Stimulated activated CD8-positive, alpha-beta memory T cell treated with anti-CD3 and anti-CD28 coated beads, Interleukin-7, amount 100 ng/mL, for 24 hours (primary cell): ENCODE data around the gene ZFAND4.
"Not testable (repeated sequence)": the region's sequence is repeated elsewhere in the genome, so short reads cannot be mapped to it uniquely, and the experiment has no call there.

Source experiments
- DNase-seq: peaks from one replicate; pipeline ENCODE4 v3.0.0-alpha.2; 2020; ENCODE audit warnings: low read depth

Gene ZFAND4

DNA sequence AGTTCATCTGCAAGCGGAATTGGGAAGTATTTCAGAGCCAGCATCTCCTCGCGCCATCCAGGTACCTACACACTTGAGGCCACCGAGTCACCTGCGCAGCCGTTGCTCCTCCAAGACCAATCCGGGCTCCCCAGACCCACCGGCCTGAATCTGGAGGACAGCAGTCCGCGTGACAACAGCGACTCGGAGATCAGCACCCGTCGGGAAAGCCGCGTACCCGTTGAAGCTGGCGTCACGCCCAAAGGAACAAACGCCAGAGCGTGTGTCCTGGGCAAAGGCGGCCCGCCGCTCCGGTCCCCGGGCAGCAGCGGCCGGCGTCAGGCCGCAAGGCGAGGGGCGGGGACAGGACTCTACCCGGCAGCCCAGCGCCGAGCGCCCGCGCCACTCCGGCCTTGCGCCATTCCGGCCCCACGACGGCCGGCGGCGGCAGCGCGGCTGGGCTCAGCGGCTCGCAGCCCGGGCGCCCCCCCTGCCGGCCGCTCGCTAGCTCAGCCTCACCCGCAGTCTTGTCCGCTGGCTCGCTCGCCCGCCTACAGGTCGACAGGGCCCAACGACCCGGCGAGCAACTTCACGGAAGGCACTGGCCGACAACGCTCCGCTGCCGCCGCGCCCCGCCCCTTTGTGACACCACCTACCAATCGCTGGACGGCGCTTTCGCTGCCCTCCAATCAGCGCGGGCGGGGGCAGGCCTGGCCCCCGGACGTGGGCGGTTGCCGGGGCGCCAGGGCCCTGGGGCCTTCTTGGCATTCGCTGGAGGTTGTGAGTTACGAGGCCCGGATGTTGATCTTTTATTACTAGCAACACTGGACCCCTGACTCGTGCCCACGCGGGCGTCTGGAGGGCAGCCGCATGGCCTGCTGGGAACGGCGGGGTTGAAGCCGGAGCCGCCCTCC, at the start of gene ZFAND4:
TSS of gene ZFAND4 (minus strand) at position 592 of the 893 bp plus-strand sequence. CDS start 9,047 bp downstream, outside the sequence.
- DNase-seq, result peak; percentile 82

- not testable (repeated sequence) for DNase-seq
Measured at GRCh38 chr10:45721503-45721902, 48.9 kb upstream of the ZFAND4 start.

DNA sequence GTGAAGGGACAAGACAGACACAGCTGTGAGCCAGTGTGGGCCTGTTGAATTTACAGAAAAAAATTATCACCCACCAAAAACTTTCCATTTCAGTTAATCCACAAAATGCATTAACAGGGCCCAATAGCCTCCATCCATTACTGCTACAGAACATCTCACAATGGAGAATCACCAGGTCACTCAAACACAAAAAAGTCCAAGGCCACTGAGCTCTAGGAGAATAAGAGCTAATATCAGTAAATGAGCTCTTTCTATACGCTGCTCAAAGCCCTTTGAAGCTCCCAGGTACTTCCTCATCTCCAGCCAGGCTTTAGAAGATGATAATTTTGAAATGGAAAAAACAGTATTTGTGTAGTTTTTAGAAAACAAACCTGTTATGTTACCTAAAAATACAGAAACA, 45.1 kb upstream of the ZFAND4 start:
- not testable (repeated sequence) for DNase-seq

GRCh38 chr10:45717053-45717452, 44.5 kb upstream of the ZFAND4 start:
- DNase-seq, result not testable (repeated sequence)

DNA sequence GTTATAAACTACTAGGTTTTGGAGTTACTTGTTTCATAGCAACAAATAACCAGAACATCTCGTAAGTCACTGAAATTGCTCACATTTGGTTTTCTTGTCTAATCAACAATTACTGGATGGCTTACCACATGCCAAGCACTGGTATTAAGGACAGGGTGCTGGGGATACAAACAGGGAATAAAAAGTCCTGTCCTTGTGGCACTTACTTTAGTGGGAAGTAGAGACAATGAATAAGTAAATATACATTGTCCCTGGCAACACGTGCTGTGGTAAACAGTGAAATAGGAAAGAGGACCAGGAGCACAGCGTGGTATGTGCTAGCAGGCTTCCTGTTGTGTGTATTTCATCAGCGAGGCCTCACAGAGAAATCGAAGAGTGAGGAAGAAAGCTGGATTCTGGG, 38.7 kb upstream of the ZFAND4 start:
- not testable (repeated sequence) for DNase-seq

DNA sequence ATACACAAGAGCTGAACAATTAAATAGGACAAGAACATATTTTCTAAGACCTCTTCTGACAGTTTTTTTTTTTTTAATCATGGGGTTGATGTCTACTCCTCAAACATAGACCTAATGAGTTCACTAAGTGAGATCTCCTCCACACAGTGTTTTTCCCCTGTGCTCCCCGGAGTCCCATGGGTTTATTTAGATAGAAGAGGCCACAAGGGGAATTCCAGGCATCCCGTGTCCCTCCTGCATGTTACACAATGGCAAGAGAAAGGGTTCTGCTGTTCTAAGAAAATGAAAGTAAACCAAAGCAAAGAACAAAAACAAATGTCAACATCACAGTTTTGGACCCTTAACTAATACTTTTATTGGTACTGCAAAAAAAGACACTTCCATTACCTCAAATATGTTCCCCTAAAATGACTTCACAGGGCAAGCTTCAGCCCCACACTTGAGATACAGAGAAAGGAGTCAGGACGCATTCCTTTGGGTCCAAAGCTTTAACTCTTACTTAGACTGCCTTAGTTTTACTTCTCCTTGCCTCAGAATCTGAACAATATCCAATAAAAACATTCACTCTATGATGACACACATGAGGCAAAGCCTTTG, 37.7 kb upstream of the ZFAND4 start:
- DNase-seq, result not testable (repeated sequence)

GRCh38 chr10:45678467-45678866, 5.9 kb upstream of the ZFAND4 start:
- DNase-seq, result not testable (repeated sequence)

DNA sequence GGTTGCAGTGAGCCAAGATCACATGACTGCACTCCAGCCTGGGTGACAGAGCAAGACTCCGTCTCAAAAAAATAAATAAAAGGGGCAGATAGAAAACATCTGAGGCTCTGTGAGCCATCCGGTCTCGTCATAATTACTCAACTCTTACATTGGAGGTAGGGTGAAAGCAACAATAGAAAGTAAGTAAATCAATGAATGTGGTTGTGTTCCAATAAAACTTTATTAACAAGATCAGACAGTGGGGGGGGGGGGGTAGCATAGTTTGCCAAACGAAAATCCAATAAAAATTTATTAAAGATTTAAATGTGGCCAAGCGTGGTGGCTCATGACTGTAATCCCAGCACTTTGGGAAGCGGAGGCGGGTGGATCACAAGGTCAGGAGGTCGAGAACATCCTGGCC, 2.8 kb upstream of the ZFAND4 start:
- DNase-seq, result no peak

GRCh38 chr10:45673074-45673648, 589 bp upstream of the ZFAND4 start:
- no peak for DNase-seq

DNA sequence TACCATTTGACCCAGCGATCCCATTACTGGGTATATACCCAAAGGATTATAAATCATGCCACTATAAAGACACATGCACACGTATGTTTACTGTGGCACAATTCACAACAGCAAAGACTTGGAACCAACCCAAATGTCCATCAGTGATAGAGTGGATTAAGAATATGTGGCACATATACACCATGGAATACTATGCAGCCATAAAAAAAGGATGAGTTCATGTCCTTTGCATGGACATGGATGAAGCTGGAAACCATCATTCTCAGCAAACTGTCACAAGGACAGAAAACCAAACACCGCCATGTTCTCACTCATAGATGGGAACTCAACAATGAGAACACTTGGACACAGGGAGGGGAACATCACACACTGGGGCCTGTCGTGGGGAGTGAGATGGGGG, 1.3 kb downstream of the ZFAND4 start:
- DNase-seq, result not testable (repeated sequence)

- not testable (repeated sequence) for DNase-seq
Measured at GRCh38 chr10:45669897-45670296, 2.7 kb downstream of the ZFAND4 start.

DNA sequence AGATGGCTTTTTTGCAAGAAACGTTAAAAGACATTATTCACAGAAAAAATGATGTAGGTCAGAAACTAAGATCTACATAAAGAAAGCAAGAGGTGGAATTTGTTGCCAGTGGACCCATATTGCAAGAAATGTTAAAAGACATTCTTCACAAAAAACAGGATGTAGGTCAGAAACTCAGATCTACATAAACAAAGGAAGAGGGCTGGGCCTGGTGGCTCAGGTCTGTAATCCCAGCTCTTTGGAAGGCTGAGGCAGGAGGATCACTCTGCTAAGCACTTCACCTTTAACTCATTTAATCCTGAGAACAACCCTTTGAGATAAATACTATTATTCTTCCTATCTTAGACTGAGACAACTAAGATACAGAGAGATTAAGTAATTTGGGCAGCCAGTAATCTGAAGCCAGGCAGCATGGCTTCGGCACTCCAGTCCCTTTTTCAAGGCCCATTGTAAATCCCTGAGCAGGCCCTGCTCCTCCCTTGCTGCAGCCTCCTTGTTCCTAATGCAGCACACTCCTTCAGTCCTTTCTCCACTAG, 11.6 kb downstream of the ZFAND4 start:
- DNase-seq, result no peak

GRCh38 chr10:45657033-45657926, 15.3 kb downstream of the ZFAND4 start:
- DNase-seq, result no peak

DNA sequence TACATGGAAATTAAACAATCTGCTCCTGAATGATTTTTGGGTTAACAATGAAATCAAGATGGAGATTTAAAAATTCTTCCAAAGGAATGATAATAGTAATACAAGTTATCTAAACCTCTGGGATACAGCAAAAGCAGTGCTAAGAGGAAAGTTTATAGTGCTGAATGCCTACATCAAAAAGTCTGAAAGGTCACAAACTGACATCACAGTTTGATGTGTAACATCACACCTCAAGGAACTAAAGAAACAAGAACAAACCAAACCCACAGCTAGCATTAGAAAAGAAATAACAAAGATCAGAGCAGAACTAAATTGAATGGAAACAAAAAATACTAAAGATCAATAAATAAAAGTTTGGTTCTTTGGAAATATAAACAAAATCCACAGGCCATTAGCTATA, 17.4 kb downstream of the ZFAND4 start:
- DNase-seq, result no peak

GRCh38 chr10:45654753-45655141, 17.8 kb downstream of the ZFAND4 start:
- not testable (repeated sequence) for DNase-seq

DNA sequence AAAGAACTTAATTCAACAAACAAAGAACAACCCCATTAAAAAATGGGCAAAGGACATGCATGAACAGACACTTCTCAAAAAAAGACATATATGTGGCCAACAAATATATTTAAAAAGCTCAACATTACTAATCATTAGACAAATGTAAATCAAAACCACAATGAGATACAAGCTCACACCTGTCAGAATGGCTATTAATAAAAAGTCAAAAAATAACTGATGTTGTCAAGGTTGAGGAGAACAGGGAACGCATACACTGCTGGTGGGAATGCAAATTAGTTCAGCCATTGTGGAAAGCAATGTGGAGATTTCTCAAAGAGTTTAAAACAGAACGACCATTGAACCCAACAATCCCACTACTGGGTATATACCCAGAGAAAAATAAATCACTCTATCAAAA, 19.1 kb downstream of the ZFAND4 start:
- no peak for DNase-seq

DNA sequence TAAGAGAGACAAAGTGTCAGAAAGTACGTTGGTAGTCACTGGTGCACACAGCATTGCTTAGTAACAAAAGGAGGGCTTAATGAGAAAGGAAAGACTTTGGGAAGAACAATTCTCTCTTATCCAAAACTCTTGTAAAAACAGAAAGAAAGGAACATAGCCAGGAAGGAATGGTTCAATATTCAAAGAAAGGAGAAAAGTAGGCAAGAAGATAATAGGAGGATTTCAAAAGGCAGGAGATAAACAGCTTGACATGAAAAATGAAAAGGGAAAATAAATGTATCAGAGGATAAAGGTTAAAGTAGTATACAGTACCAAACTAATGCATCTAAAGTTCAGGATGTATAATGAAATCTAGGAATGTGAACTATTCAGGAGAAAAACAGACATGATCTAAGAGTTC, 20.1 kb downstream of the ZFAND4 start:
- no peak for DNase-seq

DNA sequence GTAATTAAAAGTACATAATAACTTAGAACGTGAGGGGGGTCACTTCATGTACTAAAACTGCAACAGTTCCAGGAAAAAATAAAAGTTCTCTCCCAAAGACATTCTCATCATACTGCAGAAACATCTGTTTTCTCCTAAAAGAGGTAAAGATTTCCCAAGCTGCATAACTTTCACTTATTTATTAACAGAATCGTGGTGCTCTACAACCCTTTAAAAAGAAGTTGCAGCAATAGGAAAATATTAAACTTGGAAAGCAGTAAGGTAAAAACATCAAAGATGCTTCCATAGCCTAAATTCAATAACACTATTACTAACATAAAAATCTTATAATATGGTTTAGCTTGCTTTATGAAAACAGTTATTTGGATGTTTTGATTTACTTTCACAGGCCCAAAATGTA, 23.3 kb downstream of the ZFAND4 start:
- no peak for DNase-seq

- no peak for DNase-seq
Measured at GRCh38 chr10:45647118-45647517, 25.5 kb downstream of the ZFAND4 start.

DNA sequence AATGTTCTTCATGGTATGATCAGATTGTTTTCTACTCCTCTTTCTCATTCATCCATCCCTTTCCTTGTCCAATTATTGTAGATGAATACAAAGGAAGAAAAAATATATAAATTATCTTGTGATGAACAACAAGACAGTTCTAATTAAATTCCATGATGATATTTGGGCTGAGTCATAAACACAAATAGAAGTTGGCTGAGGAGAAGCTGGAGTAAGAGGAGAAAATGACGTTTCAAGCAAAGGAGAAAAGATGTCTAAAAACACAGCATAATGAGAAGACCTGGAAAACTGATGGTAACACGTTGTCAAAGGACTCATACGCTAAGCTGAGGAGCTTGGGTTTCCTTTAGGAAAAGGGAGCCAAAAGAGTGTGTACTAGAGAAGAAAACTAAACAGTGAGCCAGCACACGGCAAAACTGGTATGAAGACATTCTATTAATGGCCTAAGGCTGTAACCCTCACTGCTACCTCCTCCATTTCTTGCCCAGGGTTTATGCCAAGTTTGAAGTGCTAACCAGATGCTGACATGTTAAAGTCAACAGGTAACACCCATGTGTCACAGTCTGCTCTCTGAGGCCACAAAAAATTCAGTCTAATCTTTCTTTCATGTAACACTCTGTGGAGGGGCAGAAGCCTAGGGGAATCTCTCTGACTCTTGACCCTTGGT, 26.1 kb downstream of the ZFAND4 start:
- no peak for DNase-seq

DNA sequence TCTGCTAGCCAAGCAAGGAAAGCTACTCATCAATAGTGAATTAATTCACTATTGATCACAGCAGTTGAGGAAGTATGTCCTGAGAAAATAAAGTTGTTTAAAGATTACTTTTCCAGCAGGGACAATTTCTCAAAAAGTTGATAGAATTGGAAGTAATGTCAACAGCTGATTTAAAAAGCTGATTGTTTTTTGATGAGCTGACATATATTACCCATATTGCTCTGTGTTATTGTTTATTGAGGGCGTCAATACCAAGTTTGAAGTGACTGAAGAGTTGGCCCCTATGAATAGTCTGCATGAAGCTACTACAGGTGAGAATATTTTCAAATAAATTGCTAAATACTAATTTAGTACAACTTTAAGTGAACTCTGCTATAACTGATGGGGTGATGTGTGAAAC, 28.0 kb downstream of the ZFAND4 start:
- no peak for DNase-seq
